Kidney capillary endothelial cell (primary cell): ENCODE data around the gene IL17RD.

Experiments
- DNase-seq: peaks from one replicate; pipeline ENCODE4 v3.0.0-alpha.2; 2018; ENCODE audit warnings: low spot score

IL17RD gene

GRCh38 chr3:57158813-57159738, 6.1 kb downstream of the IL17RD start:
- peak; percentile 31 for DNase-seq

GRCh38 chr3:57158325-57158724, 6.8 kb downstream of the IL17RD start:
- no peak for DNase-seq

- no peak for DNase-seq
Observed at GRCh38 chr3:57157545-57157944, 7.6 kb downstream of the IL17RD start.

GRCh38 chr3:57155310-57155643, 9.9 kb downstream of the IL17RD start:
- DNase-seq: no peak

- DNase-seq: no peak
Observed at GRCh38 chr3:57154470-57155309, 10.5 kb downstream of the IL17RD start.

GRCh38 chr3:57152151-57153143, 12.7 kb downstream of the IL17RD start:
- DNase-seq: no peak

GRCh38 chr3:57151749-57152148, 13.4 kb downstream of the IL17RD start:
- no peak for DNase-seq

- DNase-seq: no peak
Observed at GRCh38 chr3:57151021-57151449, 14.1 kb downstream of the IL17RD start.

GRCh38 chr3:57150113-57150581, 15.0 kb downstream of the IL17RD start:
- DNase-seq: no peak

- no peak for DNase-seq
Observed at GRCh38 chr3:57147071-57147470, 18.1 kb downstream of the IL17RD start.

- DNase-seq: no peak
Observed at GRCh38 chr3:57145852-57146251, 19.3 kb downstream of the IL17RD start.

- no peak for DNase-seq
Observed at GRCh38 chr3:57144952-57145351, 20.2 kb downstream of the IL17RD start.

GRCh38 chr3:57143886-57144459, 21.2 kb downstream of the IL17RD start:
- DNase-seq: no peak

- DNase-seq: no peak
Observed at GRCh38 chr3:57142411-57142723, 22.8 kb downstream of the IL17RD start.

GRCh38 chr3:57141719-57142410, 23.3 kb downstream of the IL17RD start:
- no peak for DNase-seq

GRCh38 chr3:57140894-57141293, 24.3 kb downstream of the IL17RD start:
- DNase-seq: no peak

- DNase-seq: no peak
Observed at GRCh38 chr3:57135964-57136719, 29.0 kb downstream of the IL17RD start.

- no peak for DNase-seq
Observed at GRCh38 chr3:57133157-57133556, 32.0 kb downstream of the IL17RD start.

GRCh38 chr3:57132674-57133073, 32.5 kb downstream of the IL17RD start:
- DNase-seq: no peak

GRCh38 chr3:57131210-57131588, 34.0 kb downstream of the IL17RD start:
- no peak for DNase-seq
